ENCODE data around the gene GABRA4.

DNA sequence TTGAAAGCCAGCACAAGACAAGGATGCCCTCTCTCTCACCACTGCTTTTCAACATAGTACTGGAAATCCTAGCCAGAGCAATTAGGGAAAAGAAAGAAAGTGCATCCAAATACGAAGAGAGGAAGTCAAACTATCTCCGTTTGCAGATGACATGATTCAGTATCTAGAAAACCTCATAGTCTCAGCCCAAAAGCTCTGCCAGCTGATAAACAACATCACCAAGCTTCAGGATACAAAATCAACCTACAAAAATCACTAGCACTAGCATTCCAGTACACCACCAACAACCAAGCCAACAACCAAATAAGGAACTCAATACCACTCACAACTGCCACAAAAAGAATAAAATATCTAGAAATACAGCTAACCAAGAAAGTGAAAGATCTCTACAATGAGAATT, 123.0 kb downstream of the GABRA4 start:
- TF ChIP-seq, protein P1, sequence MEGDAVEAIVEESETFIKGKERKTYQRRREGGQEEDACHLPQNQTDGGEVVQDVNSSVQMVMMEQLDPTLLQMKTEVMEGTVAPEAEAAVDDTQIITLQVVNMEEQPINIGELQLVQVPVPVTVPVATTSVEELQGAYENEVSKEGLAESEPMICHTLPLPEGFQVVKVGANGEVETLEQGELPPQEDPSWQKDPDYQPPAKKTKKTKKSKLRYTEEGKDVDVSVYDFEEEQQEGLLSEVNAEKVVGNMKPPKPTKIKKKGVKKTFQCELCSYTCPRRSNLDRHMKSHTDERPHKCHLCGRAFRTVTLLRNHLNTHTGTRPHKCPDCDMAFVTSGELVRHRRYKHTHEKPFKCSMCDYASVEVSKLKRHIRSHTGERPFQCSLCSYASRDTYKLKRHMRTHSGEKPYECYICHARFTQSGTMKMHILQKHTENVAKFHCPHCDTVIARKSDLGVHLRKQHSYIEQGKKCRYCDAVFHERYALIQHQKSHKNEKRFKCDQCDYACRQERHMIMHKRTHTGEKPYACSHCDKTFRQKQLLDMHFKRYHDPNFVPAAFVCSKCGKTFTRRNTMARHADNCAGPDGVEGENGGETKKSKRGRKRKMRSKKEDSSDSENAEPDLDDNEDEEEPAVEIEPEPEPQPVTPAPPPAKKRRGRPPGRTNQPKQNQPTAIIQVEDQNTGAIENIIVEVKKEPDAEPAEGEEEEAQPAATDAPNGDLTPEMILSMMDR (IDR thresholded peaks at IDR 0.05): no peak
- no peak for TF ChIP-seq POLR2A (IDR thresholded peaks at IDR 0.05)
